Left colon (tissue), 2 donors: Measurements from ENCODE around the gene OPALIN. TPM values are rescaled to one million over a fixed set of nuclear protein-coding genes. Genes with fewer than 3 reads are reported as not detected.
A peak's percentile ranks its signal among the peaks of the same experiment; 100 is the strongest.

ENCODE experiments used
- ATAC-seq: fragments of 200-7000 bp; cut with Tn5 transposase; one replicate; pipeline ENCODE4 v1.9.1; 2020; ENCODE audit warnings: mild to moderate bottlenecking, moderate library complexity
- DNase-seq, 2 donors: peaks; one replicate each; pipeline ENCODE4 v3.0.0-alpha.2; 2020
- intact Hi-C, 2 donors: fragments of 100-400 bp; cut with DNase I in 1 of 2; cut with micrococcal nuclease in 1 of 2; formaldehyde crosslinking; loops; one replicate each; pipeline versions ENCODE4 v1.11.2 to v1.14.0; 2022; cut with DNase I, micrococcal nuclease
- total RNA-seq, 2 donors: library from RNA; stranded (reverse); fragmentation: NEBNext Ultra II Directional; extraction: Animal tissue kit (Norgen Biotek cat#: 25700); gene quantifications; one replicate each; pipeline ENCODE4 v1.2.1, GENCODE V29; 2021
- donor health status: DM: no; HTN: no; CAD: no.
- donor health status: DM: yes; HTN: yes; CAD: no.

OPALIN gene
- total RNA-seq, 2 donors from 2014 or later = not detected

GRCh38 chr10:96344178-96344577 is 14.6 kb downstream of the OPALIN start:
- no peak for ATAC-seq
- intact Hi-C loops = no loop called here
- no peak for DNase-seq

GRCh38 chr10:96342402-96342801 is 16.4 kb downstream of the OPALIN start:
- intact Hi-C loops = no loop called here
- DNase-seq (no peak), ATAC-seq (no peak)

GRCh38 chr10:96341219-96342182 is 17.3 kb downstream of the OPALIN start:
- ATAC-seq = no peak
- no peak for DNase-seq

GRCh38 chr10:96339956-96340904 is 18.6 kb downstream of the OPALIN start:
- intact Hi-C loops = no loop called here
- DNase-seq = peak; percentile 39 to 70
- ATAC-seq = peak; percentile 83

More at GRCh38 chr10:96341219-96342182, 17.3 kb downstream of the OPALIN start:
- intact Hi-C loops = no loop called here

- ATAC-seq = no peak
- intact Hi-C loops = no loop called here
- no peak for DNase-seq
Measured at GRCh38 chr10:96339383-96339782, 19.4 kb downstream of the OPALIN start.

- ATAC-seq (no peak), DNase-seq (no peak)
- intact Hi-C loops = no loop called here
Measured at GRCh38 chr10:96338279-96338925, 20.4 kb downstream of the OPALIN start.

GRCh38 chr10:96337106-96337505 is 21.7 kb downstream of the OPALIN start:
- no peak for ATAC-seq
- intact Hi-C loops = no loop called here
- no peak for DNase-seq

- DNase-seq = no peak
- ATAC-seq = peak; percentile 70
- intact Hi-C loops = no loop called here
Measured at GRCh38 chr10:96334616-96335526, 23.9 kb downstream of the OPALIN start.

GRCh38 chr10:96333101-96333500 is 25.7 kb downstream of the OPALIN start:
- ATAC-seq = no peak
- DNase-seq = no peak
- intact Hi-C loops = no loop called here

- no peak for ATAC-seq
- intact Hi-C loops = no loop called here
- no peak for DNase-seq
Measured at GRCh38 chr10:96327462-96327861, 31.3 kb downstream of the OPALIN start.

- ATAC-seq (no peak), DNase-seq (no peak)
- intact Hi-C loops = no loop called here
Measured at GRCh38 chr10:96325719-96326373, 33.0 kb downstream of the OPALIN start.

- no peak for ATAC-seq
- DNase-seq = no peak
- intact Hi-C loops = no loop called here
Measured at GRCh38 chr10:96324447-96324846, 34.4 kb downstream of the OPALIN start.

- DNase-seq = no peak
- intact Hi-C loops = no loop called here
- no peak for ATAC-seq
Measured at GRCh38 chr10:96322275-96322674, 36.5 kb downstream of the OPALIN start.

- intact Hi-C loops = no loop called here
- ATAC-seq = no peak
- no peak for DNase-seq
Measured at GRCh38 chr10:96321822-96322221, 37.0 kb downstream of the OPALIN start.

GRCh38 chr10:96319754-96320474 is 38.9 kb downstream of the OPALIN start:
- peak; percentile 19 for ATAC-seq
- DNase-seq = no peak
- intact Hi-C loops = no loop called here

GRCh38 chr10:96317067-96317833 is 41.6 kb downstream of the OPALIN start:
- DNase-seq (no peak), ATAC-seq (no peak)
- intact Hi-C loops = no loop called here
